Inferior parietal cortex (tissue), 1 donor: ENCODE data around the gene APBA1.

Experiments
- DNase-seq: peaks from one replicate; pipeline ENCODE4 v3.0.0-alpha.2; 2016; ENCODE audit errors: extremely low spot score

The APBA1 gene

DNA sequence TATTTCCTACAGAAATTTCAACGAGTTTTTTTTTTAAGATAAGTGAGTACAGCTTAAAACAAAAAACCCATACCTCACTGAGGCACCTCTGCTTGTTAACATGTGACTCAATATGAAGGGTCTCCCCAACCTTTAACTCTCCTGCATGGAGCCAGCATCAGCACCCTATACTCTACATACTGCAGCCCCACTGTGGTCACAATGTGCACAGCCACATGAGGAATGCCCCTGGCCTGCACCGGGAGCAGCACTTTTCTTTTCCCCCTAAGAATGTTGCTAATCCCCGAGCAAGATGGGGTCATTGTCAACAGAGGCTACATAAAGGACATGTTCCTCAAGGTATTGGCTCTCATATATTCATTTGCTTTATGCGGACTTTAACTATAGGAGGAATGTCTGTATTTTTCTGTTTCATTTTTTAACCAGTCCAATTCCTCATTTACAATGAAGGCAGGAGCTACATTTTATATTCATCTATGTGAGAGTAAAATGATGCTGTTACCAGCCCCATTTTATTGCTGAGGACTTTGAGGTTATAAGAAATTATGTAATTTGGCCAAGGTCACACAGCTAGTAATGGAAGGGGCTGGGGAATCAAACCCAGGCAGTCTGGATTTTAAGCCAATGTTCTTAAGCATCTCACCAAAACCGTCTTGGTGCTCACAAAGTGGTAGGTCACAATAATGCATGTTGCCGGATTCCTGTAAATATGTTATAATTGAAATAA is 93.0 kb downstream of the APBA1 start:
- no peak for DNase-seq

DNA sequence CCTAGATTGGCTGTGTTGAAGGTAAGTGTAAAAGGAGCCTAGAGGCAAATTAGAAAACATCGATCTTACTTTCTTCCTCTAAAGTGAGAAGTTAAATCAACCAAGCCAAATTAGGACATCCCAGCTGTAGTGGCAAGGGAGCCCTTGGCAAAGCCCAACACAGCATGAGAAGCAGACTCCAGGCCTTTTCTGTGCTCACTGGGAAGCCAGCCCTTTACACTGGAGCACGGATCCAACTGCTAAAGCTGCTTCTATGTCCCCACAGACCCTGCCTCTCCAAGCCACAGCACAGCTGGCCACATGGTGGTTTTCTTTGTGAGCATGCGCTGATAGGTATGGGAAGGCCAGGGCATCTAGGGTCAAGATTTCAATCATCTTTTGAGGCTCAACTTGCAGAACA is 94.1 kb downstream of the APBA1 start:
- DNase-seq, result no peak

DNA sequence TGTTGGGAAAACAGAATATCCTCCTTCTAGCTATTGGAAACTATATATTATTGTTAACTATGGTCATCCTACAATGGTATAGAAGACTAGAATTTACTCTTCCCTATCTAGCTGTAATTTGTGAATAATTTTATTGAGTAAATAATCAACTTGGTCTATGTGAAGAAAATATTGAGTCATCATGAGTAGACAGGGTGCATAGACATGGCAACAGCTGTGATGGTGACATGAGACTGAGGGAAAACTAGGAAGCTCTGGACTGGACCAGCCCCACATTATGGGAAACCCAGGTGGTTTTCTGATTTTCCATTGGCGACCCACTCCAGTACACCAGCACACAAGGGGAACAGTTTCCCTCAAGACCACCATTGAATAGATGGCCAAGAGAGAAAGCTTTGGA is 95.0 kb downstream of the APBA1 start:
- no peak for DNase-seq

DNA sequence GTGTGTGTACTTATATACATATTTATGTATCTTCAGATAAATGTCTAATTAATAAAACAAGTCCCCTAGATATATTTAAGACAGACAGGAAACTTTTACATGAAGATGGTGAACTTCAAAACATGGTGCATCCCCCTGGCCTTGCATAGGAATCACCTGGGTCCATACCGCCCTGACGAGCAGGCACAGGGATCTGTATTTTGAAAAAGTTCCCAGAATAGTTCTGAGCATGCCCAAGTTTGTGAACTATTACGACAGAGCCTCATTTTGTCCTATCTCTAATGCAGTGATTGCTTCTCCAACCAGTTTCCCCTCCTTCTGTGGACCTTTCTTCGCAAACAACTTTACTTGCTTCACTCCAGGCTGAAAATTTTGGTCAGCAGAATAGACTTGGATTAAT is 98.1 kb downstream of the APBA1 start:
- DNase-seq, result no peak

DNA sequence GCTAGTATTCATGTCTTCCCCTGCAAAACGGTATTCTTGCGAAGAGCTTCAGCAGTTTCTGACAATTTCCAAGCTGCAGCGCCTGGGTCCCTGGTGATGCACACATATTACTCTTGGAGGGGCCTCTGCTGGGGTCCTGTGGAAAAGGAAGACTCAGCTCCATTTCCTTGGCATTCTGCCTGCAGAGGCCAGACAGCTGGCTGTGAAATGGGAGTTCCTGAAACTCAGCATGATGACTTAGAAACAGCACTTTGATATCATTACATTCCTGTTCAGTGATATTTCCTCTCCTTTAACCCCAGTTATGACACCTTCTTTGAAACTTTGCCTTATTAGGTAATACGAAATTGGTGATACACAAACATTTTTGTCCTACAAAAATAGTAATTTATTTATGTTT is 98.5 kb downstream of the APBA1 start:
- DNase-seq, result no peak

DNA sequence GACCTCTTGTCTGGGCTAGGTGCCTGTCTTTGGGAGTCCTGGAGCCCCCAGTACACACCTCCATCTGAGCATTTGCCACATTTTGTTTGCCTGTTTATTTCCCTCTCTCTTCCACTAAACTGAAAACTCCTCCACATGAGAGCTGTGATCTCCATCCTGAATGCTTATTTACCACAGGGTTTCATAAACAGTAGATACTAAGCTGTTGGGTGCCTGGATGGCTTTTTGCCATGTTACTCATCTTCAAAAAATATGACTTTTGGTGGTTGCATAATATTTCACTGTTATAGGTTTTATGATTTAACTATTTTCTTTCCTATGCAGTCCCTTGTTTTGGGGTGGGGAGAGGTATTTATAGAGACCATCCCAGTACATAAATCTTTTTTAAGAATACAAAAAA is 99.6 kb downstream of the APBA1 start:
- DNase-seq, result no peak

DNA sequence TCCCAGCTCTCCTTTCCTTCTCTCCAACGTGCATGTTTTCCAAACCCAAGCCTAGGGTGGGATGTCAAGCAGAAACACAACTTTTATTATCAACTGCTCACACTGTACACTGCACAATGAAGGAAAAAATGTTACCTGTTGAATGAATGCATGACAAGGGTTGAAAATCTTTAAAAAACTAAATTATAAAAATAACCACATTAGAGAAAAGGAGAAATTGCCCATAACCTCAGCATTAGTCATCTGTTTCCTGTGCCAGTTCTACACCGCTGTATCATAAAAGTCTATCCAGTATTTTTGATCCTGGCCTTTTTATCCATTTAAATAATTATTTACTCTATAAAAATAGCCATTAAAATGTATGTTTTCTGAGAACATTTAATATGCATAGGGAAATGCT is 101.1 kb downstream of the APBA1 start:
- DNase-seq, result no peak

DNA sequence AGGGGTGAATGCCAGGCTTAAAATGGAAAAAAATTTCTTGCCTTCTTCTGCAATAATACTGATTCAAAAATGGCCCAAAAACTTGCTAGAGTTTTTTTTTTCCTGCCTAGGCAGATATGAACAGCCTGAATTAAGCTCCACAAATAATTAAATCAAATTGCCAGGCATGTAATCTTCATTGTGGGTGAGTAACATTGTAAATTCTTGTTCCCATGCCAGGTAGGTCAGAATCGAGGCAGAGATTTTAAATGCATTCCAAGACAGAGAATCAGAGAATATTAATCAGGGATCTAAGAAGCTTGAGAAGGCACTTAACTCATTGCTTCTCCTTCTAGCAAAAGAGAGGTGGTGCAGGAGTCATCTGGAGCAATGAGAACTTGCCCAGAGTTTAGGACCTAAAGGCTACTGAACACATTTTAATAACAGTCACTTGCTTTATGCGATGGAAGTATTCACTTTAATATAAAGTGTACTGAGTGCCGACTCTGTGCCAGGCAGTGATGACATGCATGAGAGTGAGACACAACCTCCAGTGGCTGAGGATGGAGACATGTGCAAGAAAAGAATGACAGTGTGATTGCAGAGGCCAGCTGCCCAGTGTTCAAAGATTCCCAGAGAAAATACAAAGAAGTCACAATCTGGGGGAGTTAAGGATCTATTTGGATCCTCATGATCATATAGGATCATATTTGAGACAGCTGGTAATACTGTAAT is 102.3 kb downstream of the APBA1 start:
- no peak for DNase-seq

DNA sequence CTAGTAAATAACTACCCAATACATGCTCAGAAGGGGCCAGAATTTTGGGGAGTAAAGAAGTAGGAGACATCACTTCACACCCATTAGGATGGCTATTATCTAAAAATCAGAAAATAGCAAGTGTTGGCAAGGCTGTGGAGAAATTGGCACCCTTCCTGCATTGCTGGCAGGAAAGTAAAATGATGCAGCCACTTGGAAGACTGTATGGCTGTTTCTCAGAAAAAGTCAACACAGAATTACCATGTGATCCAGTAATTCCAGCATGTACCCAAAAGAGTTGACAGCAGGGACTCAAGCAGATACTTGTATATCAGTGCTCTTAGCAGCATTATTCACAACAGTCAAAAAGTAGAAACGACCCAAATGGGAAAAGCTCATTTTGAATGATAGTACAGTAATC is 107.6 kb downstream of the APBA1 start:
- no peak for DNase-seq

DNA sequence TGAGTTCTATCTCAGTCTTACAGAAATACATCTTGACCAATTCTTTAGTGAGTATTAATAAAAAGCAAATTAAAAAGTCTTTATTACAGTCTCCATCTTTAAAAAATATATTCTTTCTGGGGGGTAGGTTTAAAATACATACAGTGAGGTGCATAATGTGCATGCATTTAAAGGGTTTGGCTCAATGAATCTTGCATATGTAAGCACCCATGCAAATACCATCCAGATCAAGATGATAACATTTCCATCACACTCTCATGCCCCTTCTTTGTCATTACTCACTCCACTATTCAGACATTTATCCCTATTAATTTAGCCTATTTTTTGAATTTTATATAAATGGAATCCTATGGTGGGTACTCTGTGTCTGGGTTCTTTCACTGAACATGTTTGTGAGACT is 113.0 kb downstream of the APBA1 start:
- DNase-seq, result no peak

DNA sequence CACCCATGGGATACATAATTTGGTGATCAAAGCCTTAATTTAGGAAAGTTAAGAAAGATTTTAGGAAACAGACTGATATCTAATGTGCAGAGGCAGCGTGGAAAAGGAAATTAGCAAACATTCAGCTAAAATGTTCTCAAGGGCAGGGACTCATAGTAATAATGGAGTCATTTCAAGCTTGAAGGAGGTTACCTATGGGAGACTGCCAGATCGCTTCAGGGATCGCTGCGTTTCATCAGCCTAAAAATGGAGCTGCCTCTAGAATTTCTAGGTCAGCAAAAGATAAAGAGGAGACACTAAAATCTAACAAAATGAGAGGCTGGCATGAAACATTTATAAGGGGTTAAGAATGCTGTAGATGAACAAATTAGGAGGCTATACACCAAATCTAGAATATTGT is 115.5 kb downstream of the APBA1 start:
- DNase-seq, result no peak

DNA sequence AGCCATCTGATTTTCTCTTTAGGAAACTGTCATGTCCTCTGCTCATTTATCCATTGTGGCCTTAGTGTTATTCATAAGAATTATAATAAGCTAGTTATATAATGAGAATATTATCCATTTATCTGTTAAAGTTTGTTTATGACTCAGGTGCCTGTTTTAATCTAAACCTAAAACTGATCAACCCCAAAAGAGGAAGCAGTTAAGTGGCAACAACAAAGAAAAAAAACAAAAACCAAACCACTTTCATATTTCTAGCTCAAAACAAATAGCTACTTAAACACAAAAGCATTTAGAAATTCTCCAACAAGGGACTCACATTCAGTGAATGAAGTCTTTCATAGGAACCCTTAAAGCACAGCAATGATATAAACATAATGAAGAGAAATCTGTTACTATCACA is 116.4 kb downstream of the APBA1 start:
- no peak for DNase-seq

DNA sequence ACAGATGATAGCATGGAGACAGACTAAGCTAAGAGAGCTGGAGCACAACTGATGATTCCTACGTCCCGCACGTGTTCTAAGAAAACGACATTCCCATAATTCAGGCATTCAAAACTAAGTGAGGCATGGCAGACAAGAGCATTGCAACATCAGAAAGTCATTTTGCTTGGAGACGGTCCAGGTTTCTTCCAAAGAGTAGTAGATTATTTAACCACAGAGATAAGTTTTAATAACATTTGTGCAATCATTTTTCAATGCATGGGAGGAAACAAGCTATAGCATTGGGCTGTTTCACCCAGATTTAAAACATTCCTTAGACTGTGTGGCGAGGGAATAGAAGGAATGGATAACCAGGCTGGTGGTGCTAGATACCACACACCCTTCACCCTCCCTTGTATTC is 117.2 kb downstream of the APBA1 start:
- DNase-seq, result no peak

DNA sequence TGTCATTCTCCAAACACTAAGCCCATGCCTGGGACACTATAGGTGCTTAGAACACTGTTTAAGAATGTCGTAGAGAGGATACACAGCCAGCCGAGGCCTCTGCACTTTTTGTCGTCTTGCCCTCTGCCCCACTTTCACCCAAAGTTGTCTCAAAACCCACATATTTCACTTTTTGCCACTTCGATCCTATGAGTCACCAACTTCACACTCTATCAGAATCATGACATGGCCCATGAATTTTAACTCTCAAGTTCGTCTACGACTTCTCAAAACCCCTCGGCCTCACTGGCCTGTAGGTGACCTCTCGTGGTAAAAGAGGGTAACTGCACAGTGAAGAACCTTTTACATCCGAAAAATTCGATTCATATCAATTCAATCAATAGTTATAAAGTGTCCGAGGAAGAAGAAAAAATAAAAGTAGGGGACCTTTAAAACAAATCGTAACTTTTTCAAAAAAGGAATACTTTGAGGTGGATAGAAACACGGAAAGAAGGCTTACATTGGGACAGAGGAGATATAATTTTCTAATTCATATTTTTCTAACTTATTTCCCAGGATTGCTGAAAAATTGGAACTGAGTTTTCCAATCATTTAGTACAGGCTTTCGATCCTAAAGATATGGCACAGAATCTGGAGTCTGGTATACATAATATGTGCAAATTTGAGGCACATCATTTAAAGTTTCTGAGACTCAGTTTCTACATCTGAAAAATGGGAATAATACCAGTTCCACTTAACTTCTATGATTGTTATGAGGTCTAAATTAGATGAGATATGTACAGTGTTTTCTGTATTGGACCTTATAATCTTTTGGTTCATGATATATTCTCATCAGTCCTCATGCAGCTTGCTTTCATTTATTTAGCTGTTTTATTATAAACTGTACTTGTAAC is 122.6 kb downstream of the APBA1 start:
- peak; percentile 57 for DNase-seq

DNA sequence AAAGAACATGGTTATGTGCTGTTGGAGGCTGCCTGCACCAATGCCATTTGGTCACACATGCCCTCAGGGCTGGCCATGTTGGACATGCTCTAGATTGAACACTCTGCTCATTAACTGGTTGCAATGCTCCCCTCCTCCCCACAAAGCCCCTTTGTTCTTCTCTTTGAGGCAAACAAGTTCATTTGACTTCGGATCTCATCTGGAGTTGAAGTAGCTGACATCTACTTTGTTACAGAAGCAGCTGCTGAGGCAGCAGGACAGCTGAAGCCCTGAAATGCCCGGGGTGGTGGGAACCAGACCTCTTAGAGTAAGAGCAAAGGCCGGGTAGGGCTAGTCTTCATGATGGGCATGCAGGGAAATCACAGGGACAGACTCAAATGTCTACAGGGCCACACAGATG is 123.5 kb downstream of the APBA1 start:
- DNase-seq, result peak; percentile 32

DNA sequence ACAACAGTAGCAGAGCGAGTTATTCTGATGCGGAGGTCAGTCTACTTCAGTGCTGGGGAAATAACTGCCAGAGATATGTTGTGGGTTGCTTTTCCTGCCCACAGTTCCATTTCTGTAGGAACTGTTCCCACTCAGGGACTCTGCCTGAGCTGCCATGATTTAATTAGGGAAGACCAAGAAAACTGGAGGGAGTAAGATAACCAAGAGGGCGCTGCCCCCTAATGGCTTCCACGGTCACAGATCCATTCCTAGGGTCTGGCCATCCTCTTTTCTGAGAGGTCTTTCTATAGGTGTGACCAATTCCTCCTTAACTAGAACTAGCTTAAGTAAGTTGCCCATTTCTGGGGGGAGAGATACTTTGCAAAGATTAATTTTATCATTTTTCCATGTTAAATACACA is 125.9 kb downstream of the APBA1 start:
- peak; percentile 27 for DNase-seq

DNA sequence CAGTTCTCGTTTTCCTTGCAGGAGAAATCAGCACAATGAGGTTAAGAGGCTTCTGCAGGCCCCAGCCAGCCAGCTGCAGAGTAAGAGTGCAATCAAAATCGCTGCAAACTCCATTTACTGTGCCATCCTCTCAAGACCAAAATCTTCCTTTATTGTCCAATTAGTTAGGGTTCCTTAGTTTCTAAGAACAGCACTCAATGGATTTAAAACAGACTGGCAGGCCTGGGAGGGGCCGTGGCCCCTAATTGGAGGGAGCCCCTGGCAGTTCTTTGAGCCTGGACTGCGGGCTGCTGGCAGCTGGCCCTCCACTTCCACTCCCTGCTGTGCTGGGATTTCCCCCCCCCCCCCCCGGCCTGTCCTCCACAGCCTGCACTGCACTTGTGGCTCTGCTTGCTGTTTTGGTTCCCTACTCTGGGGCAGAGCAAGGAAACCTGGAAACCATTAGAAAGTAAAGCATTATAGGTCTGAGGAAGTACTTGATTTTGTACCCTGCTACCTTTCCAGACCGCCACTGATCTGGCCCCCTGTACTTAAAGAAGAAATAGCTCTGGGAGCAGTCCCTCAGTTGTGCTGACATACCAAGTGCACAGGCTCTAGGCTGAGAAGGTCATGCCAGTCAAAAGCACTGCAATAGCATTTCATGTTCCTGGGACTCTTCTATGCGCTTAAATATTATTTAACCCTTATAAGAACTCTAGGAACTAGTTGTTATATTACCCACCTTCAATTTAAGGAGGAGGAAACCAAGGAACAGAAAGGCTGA is 129.0 kb downstream of the APBA1 start:
- peak; percentile 22 for DNase-seq

DNA sequence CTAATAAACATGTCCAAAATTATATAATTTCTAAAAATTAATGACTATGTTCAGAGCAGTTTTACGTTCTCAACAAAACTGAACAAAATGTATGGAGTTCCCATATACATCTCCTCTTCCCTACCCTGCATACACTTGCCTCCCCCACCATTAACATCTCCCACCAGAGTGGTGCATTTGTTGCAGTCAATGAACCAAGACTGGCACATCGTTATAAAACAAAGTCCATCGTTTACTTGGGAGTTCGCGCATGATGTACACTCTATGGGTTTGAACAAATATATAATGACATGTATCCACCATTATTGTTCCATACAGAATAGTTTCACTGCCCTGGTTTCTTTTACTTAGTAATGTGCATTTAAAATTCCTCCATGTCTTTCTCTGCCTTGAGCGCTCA is 130.1 kb downstream of the APBA1 start:
- DNase-seq, result no peak

DNA sequence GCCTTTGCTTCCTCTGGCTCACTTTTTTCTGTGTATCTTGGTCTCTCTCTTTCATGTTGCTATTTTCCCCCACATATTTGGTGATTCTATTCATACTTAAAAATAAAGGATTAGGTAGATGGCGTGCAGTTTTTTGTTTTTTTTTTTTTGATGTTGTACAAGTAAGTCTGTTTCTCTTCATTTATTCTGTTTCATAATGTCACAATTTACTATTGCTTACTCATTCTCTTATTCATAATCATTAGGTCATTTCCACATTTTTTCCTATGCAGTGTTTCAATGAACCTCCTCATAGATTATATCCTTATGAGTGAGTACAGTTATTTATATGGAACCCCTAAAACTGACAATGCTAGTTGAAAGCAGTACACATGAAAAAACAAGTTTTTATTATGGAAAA is 136.3 kb downstream of the APBA1 start:
- DNase-seq, result no peak

DNA sequence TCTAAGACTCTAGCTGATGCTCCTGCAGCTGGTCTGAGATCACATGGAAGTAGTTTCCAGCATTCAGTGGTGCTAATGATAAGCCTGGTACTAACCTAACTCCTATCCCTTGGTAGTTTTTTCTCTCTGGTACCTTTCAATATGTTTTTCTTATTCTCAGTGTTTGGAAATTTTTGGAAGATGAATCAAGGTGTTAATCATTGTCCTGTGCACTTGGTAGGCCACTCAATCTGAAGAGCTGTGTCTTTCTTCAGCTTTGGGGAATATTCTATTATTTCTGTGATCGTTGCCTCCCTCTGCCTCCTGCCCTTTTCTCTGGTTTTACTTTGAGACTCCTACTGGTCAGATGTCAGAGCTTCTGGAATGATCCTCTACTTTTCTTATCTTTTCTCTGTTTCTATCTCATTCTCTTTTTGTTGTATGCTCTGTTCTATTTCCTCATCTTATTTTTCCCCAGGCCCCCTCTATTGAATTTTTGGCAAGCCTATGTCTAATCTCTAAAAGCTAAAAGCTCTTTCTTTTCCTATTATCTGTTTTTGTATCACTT is 136.8 kb downstream of the APBA1 start:
- no peak for DNase-seq

DNA sequence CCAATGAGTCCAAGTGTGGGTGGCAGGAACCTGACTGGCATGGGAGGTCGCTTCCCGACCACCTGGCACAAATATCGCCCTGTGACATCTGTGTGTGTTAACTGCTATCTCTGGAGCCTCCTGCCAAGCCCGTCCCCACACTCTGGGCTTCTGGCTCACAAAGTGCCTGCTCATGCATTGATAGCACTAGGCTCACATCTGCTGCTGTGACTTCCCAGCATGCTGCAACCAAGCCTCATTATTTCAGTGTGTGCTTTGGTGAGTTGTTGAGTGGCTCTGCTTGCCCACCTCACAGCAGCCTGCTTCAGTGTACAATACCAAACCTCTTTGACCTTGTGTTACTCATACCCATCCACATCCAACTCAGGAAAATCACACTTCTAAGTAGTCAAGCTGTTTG is 139.8 kb downstream of the APBA1 start:
- DNase-seq, result no peak

DNA sequence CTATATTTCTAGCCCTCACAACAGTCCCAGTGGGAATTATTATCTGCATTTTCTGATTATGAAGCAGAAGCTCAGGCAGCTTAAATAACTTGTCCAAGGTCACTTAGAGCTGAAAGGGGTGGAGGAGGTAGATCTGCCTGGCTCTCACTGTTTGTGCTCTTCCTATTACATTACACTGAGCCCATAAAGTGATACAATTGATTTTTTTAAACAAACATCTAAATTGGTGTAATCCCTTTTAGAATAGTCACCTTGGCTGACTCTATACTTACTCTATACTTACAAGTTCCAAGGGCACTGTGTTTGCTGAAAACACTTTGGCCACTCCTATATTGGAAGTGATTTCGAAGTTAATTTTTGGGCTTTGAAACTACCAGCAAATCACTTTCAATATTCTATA is 144.7 kb downstream of the APBA1 start:
- DNase-seq, result no peak
